NK-92 treated with Interleukin-12 subunit alpha and Interleukin-12 subunit beta, amount 100 ng/mL, for 24 hours (cell line): Measurements from ENCODE around the gene PCDHGA4.
"Not testable (repeated sequence)": the region's sequence is repeated elsewhere in the genome, so short reads cannot be mapped to it uniquely, and the experiment has no call there.

Source experiments
- DNase-seq: peaks from one replicate; lab custom pipeline; 2025; lab: John Stamatoyannopoulos, UW

The PCDHGA4 gene

GRCh38 chr5:141354900-141355469 lies at the start of gene PCDHGA4:
Gene PCDHGA4 (plus strand): TSS chr5:141355021. CDS start chr5:141355108, 87 bp downstream.
- no peak for DNase-seq

GRCh38 chr5:141306630-141307029 lies 48.2 kb upstream of the PCDHGA4 start:
- DNase-seq: no peak

GRCh38 chr5:141313711-141314110 lies 41.1 kb upstream of the PCDHGA4 start:
- DNase-seq: no peak

- not testable (repeated sequence) for DNase-seq
These were observed 37.9 kb upstream of the PCDHGA4 start for GRCh38 chr5:141316963-141317362.

GRCh38 chr5:141319202-141319601 lies 35.6 kb upstream of the PCDHGA4 start:
- DNase-seq: no peak

- DNase-seq: no peak
These were observed 35.1 kb upstream of the PCDHGA4 start for GRCh38 chr5:141319699-141320098.

GRCh38 chr5:141320225-141321169 lies 34.3 kb upstream of the PCDHGA4 start, which contains the start of gene TAF7:
Gene TAF7 (minus strand): TSS chr5:141320784. CDS start chr5:141320044, 740 bp downstream.
- DNase-seq: peak; percentile 88

GRCh38 chr5:141322261-141322660 lies 32.6 kb upstream of the PCDHGA4 start:
- DNase-seq: no peak

GRCh38 chr5:141326088-141326854 lies 28.6 kb upstream of the PCDHGA4 start:
- no peak for DNase-seq

- peak; percentile 65 for DNase-seq
These were observed 26.6 kb upstream of the PCDHGA4 start for GRCh38 chr5:141328231-141328630.

- peak; percentile 22 for DNase-seq
These were observed 24.3 kb upstream of the PCDHGA4 start, which contains the start of gene PCDHGA1 for GRCh38 chr5:141330299-141331080. Gene PCDHGA1 (plus strand): TSS chr5:141330514.

GRCh38 chr5:141332571-141332970 lies 22.2 kb upstream of the PCDHGA4 start:
- not testable (repeated sequence) for DNase-seq

GRCh38 chr5:141338538-141339306 lies 16.1 kb upstream of the PCDHGA4 start, which contains the start of gene PCDHGA2:
Gene PCDHGA2 (plus strand): TSS chr5:141338760.
- DNase-seq: no peak

GRCh38 chr5:141340781-141341354 lies 14.0 kb upstream of the PCDHGA4 start:
- not testable (repeated sequence) for DNase-seq

GRCh38 chr5:141342773-141343172 lies 12.0 kb upstream of the PCDHGA4 start:
- no peak for DNase-seq

GRCh38 chr5:141343242-141343952 lies 11.4 kb upstream of the PCDHGA4 start, which contains the start of gene PCDHGA3:
Gene PCDHGA3 (plus strand): TSS chr5:141343829. CDS start chr5:141344034, 205 bp downstream.
- no peak for DNase-seq

GRCh38 chr5:141343953-141344463 lies 10.8 kb upstream of the PCDHGA4 start:
- DNase-seq: no peak

- no peak for DNase-seq
These were observed 9.5 kb upstream of the PCDHGA4 start for GRCh38 chr5:141345327-141345726.

- not testable (repeated sequence) for DNase-seq
These were observed 8.8 kb upstream of the PCDHGA4 start for GRCh38 chr5:141346017-141346416.
